Inferior parietal cortex (tissue), 1 donor: ENCODE results near the gene MRPL3.

Experiments used
- DNase-seq: peaks from one replicate; pipeline ENCODE4 v3.0.0-alpha.2; 2016; ENCODE audit errors: extremely low spot score

MRPL3 gene

DNA sequence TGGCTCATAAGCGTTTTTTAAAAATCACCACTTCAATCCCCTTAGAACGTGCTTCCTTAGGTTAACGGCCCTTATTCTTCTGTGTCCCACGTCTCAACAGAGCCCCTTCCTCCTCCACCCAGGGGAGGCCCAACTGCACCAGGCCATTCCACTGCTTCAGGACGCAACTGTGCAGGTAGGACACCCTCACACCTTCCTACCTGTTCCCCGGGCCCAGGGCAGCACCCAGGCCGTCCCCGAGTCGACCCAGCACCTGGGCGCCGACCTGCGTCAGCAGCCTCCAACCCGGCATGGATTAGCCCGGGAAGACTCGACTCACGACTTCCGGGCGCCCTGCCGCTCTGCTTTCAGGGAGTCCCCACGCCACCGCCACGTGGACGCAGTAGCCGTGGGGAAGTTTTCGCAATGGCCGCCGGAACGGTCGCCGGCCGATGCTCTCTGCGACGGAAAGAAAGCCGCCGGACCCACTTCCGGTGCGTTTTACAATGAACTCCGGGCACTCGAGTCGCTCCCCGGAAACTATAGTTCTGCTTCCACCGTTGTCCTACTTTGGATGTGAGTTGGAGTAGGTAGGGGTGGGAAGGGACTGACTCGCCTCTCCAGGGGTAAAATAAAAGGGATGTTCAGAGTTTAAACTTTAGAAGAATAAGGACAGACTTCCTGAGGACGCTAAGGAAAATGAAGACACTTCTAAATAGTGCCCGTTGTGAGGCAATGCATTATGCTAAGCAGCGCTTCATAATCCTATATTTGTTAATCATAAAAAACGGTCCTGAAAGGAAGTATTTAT, at the start of gene MRPL3:
Gene MRPL3, minus strand, starts transcription at position 442 of the 790 bp plus-strand sequence. Its CDS starts 150 bp downstream, at position 292.
- DNase-seq: peak; percentile 92

DNA sequence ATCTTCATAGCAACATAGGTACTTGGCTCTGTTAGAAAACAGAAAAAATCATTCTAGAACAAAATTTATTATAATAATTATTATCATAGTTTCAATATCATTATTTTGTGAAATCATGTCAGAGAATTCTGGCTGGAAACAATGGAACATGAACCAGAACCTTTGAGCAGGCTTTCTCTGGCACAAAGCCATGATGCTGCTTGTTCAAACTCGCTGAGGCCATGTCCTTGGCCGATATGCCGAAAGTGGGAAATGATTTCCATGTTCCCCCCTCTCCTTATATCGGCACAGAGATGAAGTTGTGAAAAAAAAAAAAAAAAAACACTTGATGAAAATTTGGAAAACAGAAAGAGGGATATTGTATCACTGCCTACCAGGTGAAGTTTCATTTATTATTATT, 49.0 kb upstream of the MRPL3 start:
- no peak for DNase-seq

DNA sequence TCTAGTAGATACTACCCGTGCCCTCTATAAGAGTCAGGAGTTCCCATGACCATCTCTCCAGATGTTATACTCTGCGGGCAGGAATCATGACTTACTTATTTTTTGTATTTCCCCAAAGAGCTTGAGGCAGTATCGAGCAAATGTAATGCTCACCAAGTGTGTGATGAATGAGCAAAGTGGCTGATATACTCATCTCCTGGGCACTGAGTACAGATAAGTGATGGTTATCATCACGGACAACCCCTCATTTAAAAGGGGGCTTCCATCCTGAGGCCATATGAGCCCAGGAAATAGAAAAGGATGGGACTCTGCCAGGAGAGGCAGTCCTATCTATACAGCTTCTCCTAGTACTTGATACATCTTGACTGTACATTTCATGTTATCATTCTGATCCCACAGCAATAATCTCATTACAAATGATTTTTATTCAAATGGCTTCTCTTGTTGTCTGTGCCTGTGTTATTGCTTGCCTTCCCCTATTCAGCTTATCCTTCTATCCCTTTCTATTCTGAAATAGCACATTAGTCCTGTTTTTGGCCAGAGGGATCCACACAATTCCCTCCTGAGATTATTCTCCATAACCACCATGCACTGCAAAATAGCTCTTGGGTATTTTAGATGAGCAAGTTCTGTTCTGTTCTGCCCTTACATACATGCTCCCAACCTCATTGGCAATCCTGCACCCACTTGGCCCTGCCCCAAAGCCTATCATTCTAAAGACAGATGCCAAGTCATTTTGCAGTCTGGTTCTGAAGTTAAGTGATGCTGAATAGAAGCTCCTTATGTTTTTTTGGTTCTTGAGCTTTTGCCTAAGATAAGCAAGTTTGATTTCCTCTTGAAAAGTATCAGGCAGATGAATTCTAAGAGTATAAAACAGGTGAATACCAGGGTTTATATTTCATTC, 48.0 kb upstream of the MRPL3 start:
- no peak for DNase-seq

DNA sequence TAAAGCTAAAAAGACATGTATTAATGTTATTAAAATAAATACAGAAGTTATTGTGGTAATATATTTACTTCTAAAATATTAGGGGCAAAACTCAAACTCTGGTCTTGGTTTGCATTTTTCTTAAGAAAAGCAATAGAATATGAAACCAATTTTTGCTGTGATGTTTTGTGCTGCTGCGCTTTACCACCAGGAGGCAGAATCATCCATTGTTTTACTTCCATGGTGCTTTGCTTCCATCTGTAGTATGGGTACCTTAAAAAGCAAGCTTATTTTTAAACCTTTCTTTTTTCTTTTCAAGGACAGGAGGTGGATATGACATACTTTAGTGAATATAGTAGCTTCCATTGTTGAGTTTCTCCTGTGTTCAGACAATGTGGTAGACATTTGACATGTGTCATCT, 46.6 kb upstream of the MRPL3 start:
- no peak for DNase-seq

DNA sequence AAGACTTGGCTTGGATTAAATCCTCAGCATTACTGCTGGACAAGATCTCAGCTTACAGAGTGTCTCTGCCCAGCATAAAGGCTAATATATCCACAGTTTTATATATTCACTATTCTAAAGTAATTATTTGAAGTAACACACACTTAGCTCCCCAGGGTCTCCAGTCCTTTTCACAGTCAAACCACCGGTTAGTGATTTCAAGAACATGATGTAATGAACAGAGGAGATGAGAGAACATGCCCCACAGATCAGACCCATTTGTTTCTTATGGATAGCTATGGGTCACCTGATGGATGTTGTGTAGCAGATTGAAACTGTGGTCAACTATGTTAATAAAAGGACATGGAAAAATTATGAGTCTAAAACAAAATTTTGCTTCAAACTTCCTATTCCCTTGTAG, 44.8 kb upstream of the MRPL3 start:
- no peak for DNase-seq

DNA sequence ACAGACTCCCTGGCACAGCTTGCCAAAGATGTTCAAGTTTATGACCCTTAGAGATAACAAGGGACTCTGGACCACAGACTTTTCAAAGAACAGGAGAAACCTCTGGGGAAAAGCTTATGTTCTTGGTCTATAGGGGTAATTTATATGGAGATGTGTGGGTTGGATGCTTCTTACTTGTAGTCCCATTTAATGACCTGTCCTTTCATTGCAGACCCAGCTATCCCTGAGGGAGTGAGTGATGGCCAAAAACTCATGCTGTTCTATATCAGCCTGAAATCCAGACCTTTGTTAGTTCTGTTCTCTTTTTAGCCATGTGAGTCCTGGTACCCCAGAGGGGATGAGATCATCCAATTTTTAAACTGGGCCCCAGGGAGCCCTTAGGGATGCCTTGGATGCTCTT, 43.7 kb upstream of the MRPL3 start:
- DNase-seq: no peak

DNA sequence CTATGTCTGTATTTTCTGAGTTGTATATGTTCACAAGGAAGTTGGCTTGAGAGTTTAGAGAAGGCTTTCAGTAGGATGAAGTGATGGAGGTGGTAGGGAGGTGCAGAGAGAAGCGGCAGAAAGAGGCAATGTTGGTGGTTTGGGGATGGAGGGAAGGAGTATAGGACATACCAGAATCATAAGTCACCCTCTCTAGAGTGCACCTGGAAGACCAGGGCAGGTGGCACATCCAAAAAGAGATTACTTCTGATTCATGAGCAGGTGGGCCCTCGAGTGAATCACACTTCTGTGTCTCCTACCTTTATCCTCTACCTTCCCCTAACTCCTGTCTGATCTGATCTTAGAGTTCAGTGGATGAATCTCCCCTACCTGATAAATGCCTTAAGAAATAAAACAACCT, 41.8 kb upstream of the MRPL3 start:
- DNase-seq: no peak

DNA sequence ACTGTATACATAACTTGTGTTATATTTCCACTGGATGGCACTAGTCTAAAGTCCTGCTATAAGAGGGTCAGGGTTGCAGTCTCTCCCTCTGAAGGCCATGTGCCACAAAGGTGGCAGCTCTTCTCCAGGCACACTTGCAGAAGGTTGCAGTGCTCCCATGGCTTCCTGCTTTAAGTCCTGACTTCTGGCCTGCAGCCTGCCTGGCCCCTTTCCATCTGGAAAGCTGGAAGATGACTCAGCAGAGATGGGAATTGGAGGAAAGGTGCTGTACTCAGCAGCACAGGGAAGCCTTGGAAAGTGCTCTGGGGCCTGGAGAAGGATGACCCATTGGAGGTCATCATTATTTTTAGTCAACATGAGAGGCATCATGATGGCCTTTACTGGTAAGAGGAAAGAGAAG, 40.9 kb upstream of the MRPL3 start:
- DNase-seq: peak; percentile 32

DNA sequence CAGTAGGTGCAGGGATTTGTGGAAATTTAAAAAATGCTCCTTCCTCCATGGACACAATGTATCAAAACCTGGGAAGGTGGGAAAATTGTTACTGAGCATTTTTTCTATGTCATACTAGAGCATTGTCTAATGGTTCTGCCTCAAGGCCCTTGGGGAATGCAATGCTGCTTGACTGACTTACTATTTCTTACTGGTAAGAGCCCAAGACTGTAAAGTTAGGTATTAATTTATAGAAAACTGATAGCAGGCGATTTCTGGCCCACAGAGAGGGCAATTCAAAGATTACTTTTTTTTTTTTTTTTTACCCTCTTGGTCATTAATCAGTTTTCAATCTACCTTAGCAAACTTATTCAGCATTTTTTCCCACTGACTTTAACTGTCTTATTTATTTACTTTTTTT, 38.5 kb upstream of the MRPL3 start:
- no peak for DNase-seq

DNA sequence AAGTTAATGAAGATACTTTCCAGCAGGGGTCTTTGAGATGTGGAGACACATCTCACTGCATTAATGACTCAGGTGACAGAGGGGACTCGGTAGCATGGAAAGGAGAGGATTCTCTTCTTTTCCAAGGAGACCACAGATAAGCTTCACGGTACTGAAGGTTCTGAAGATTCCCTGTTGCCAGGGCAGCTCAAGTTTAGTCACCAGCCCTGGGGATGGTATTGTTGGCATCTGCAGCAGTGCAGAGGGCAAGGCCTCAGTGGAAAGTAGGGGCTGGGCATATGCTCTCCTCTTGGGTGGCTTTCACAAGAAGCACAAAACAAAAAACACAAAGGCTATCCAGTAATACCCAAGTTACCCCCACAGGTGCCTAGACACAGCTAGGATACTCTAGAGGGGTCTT, 38.0 kb upstream of the MRPL3 start:
- no peak for DNase-seq

DNA sequence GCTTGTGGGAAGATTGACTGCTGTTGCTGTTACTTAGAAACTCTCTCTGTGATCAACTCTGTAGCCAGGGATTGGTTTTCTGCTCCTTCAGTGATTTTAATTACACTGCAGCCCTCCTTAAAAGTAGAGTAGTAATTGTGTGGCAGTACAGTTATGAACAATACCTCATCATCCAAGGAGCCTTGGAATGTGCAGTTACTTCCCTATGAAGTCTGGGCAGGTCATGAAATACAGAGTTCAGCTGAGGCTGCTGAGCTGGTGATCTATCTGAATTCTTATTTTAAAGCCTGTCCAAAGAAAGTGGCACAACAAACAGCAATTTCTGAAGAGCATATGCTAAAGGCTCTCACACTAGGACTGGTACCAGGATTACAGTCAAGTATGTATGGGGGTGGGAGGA, 37.4 kb upstream of the MRPL3 start:
- no peak for DNase-seq

DNA sequence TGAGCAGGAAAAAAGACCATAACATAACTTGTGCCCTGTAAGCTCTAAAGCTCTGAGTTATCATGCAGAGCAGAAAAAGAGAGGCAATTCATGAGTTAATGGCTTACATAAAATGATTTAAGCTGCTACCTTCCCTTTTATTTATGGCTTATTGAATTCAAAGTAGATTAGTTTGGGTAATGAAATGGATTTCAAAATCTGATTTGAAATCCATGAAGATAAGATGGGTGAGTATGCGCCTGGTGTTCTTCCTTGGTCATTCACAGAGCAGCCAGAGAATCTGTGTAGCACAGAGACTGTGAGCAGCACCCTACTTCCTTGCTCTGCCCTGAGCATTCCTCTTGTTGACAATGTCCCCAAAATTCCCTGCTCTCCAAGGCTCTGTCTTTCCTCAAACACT, 36.2 kb upstream of the MRPL3 start:
- DNase-seq: no peak

DNA sequence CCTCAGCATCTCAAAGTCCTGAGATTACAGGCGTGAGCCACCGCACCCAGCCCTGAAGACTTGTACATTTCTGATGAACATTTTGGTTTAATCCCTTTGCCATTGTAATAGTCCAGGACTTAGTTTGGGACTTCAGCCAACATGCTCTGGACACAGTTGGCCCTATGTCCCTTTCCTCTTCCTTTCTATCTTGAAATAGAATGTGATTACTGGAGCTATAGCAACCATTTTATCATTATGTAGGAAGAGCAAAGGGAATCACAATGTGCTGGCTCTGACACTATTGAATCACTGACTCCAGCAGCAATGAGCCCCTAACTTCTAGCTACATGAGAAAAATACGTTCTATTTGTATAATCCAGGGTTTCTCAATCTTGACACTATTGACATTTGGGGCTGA, 34.8 kb upstream of the MRPL3 start:
- no peak for DNase-seq

DNA sequence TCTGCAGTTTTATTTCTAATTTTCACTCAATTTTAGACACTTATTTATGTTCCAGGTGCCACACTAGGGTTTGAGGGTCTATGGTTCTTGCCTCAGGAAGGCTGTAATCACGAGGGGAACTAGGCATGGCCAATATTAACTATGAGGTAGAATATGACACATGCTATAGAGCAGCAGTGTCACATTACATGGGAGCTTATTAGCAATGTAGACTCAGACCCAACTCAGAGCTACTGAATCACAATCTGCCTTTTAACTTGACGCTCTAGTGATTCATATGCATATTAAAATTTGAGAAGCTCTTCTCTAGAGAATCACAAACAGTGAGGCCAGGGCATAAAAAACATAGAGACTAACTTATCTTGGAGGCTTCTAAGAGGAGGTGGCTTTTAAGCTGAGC, 32.8 kb upstream of the MRPL3 start:
- DNase-seq: no peak

DNA sequence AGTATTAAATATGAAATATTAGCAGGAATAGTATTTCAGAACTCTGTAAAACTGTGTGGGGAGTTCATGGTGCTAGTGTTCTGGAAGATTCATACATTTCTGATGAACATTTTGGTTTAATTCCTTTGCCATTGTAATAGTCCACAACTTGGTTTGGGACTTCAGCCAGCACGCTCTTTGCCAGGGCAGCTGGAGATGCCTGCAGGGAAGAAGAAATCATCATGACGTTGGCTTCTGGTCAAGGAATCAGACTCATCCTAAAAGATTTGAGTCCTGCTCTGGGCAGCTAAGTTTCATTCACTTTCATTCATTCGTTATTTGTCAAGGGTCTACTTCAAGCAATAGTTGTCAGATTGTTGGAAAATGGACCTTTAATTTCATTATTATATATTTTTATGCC, 32.4 kb upstream of the MRPL3 start:
- DNase-seq: no peak

DNA sequence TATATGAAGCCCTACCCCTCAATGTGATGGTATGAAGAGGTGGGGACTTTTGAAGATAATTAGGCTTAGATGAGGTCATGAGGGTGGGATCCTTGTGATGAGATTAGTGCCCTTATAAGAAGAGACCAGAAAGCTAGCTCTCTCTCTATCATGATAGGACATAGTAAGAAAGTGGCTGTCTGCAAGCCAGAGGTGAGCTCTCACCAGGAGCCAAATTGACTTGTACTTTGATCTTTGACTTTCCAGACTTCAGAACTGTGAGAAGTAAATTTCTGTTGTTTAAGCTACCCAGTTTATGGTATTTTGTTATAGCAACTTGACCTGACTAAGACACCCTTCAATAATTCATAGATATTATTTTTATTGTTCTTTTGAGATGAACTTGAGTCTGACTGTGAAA, 29.9 kb upstream of the MRPL3 start:
- DNase-seq: no peak

DNA sequence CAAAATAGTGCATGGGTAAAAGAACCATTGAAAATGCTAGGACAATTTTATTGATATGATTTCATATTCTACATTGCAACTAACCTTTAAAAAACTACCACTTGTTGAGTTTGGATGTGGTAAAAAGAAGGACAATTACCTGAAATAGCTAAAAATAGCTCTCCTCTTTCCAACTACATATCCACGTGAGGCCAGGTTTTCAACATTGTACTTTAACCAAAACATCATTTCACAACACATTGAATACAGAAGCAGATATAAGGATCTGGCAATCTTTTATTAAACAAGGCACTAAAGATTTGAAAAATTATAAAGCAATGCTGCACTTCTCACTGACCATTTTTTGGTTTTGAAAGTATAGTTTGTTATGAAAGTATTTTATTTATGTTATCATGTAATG, 28.1 kb upstream of the MRPL3 start:
- no peak for DNase-seq

DNA sequence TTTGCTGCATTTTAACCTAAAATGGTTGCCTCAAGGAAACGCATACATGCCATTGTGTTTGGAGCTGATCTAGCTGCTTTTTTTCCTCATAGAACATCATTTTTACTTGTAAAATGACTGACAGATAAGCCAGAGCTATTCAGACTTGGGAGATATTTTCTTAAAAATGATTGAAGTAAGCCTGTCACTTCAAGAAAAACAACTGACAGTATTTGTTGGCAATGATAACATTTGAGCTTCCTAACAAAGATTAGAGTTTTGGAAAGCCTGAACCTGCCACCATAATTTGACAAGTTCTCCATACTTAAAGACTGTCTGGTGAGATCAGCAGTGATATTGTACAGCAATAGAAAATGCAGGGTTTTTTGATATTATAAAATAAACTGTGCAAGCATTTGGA, 27.6 kb upstream of the MRPL3 start:
- no peak for DNase-seq

DNA sequence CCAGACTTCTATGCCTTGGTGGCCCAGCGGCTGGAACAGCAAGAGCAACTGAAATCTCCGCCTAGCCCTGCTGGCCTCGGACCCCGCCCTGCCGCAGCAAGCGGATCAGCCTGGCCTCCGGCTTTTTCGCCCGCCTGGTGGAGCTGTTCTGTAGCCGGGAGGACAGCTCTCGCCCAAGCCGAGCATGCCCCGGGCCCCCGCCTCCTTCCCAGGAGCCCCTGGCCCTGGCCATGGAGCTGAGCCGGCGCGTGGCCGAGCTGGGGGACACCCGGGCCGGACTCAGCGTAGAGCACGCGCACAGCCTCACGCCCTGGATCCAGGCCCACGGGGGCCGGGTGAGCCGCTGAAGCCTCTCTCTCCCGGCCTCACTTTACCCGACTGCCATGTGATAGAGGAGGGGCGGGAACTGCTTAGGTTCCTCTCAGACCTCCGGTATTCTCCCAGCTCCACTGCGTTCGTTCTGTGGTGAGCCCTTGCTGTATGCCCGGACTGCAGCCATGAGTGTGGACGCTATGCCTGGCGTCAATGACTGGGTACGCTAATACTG, 24.1 kb upstream of the MRPL3 start:
- peak; percentile 24 for DNase-seq

DNA sequence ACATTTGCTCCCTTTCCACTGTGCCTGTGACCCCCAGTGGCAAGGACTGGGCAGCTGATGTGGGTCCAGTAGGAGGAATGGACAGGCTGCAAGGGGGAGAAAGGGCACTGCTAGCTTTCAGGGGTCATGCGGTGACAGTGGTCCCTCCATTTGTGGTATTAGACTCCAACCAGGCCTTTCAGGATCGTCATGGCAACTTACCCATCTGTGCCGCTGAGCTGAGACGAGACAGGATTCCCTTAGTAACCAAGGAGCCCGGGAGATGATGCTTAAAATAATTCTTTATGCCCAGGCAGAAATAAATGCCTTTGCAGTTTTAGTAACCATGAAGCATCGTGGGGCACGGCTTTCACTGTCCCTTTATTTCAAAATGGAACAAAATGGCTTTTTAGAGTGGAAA, 15.9 kb upstream of the MRPL3 start:
- no peak for DNase-seq

DNA sequence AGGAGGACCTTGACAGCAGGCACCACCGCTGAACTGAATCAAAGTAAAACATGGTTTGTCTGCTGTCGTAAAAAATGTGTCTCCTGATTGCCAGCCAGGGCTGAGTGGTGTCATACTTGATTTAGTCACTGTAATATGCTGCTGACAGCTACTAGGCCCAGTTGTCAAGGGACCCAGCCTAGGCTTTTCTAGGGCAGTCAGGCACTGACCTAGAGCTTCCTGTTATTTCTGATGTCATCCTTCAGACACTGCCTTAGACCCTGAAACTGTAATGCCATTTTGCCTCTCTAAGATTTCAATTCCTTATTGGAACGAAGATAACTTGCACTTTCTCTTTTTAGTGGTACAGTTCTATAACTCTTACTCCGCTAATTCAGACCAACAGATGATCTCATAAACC, 2.6 kb upstream of the MRPL3 start:
- DNase-seq: no peak

DNA sequence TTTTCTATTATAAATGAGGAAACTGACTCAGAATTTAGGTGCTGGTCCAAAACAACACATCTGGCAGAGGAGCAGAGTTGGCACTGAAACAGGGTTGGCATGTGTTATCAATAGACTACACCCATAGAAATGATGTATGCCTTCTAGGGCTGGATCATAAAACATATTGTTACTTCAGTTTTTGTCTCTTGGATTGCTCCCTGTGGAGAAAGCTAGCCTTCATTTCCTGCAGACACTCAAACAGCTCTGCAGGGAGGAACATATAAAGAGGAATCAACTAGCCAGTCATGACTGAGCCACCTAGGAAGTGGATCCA, 507 bp upstream of the MRPL3 start:
- DNase-seq: no peak

DNA sequence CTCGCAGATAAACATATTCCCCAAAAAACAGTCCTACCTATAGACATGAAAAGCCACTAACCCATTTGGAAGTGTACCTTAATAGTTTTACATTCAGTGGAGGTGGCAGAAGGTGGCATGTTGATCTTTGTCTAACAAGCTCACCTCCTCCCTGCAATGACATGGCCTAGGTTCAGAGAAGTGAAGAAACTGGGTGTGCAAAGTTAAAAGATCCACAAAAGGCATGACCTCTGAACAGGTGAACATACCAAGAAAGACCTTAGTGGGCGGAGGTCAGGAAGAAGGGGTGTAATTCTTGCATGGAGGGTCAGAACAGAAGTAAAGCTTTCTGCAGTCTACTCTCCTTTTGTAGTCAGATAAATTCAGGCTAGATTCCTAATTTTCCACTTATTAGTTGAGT, 822 bp downstream of the MRPL3 start:
- no peak for DNase-seq
